Fibroblast of skin of left biceps (primary cell): Measurements from ENCODE around the gene GPRIN3.
"Not testable (repeated sequence)": the region's sequence is repeated elsewhere in the genome, so short reads cannot be mapped to it uniquely, and the experiment has no call there.

Experiments
- DNase-seq, 2 experiments: peaks; one replicate each; pipeline ENCODE4 v3.0.0-alpha.2; 2013; ENCODE audit warnings: low read depth in 2 of 2

Gene GPRIN3

DNA sequence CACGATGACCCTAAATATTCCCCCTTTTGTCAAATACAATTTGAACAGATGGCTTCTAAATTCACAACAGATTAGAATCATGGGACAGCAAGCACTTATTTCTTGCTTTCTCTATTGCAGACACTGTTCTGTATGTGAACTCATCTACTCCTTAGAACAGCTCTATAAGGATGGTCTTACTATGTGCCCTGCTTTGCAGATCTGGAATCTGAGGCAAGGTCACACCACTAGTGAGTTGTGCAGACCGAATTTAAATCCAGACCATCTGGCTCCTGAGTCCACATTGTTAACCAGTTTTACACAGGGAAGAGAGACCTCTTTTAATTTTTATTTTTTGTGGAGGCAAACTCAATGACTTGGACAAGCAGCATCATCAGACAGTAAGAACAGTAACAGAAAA, 50.2 kb downstream of the GPRIN3 start:
- no peak for DNase-seq

DNA sequence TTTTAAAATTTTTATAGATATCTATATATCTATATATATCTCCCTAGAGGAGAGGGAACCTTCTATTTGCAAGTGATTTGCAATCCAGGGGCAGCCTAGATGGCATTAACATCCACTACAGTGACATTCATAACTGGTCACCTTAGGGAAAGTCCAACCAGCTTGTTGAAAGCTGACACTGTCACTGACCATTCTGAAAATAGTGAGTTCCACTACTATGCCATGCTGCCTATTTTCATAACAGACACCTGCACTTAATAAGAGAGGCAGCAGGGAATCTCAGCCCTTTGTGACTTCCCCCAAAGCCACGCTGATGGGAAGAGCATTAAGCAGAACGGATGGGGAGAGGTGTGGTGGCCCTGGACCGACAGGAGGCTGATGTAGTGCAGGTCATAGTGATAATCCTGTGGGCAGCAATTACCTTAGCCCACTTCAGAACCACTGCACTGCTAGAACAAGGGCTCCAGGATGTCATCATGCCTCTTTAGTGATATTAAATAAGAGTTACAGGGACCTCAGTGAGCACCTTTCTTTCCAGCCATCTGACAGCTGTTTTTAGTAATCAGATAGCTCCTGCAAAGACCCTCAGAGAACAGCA, 51.3 kb downstream of the GPRIN3 start:
- no peak for DNase-seq

DNA sequence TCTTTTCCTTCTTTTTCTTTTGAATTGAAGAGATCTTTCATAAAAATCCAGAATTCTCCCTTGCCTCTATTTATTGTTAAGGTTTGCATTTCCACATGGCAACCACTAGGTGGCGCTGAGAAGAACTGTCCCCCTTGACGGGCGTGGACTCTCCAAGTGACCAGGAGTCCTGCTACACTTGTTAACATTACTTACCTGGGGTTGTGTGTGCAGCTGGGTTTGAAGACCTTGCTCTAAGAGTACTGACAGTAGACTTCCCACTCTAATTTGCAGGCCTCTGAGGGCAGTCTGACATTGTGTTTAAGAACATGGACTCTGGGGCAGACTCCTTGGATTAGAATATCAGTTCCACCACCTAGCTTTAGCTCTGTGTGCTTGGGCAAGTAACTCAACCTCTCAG, 52.8 kb downstream of the GPRIN3 start:
- no peak for DNase-seq

DNA sequence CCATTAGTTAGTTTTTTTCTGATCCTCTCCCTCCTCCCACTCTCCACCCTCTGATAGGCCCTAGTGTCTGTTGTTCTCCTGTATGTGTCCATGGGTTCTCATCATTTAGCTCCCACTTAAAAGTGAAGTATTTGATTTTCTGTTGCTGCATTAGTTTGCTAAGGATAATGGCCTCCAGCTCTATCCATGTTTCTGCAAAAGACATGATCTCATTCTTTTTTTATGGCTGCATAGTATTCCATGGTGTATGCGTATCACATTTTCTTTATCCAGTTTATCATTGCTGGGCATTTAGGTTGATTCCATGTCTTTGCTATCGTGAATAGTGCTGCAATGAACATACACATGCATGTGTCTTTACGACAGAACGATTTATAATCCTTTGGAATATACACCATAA, 53.3 kb downstream of the GPRIN3 start:
- DNase-seq = not testable (repeated sequence)

DNA sequence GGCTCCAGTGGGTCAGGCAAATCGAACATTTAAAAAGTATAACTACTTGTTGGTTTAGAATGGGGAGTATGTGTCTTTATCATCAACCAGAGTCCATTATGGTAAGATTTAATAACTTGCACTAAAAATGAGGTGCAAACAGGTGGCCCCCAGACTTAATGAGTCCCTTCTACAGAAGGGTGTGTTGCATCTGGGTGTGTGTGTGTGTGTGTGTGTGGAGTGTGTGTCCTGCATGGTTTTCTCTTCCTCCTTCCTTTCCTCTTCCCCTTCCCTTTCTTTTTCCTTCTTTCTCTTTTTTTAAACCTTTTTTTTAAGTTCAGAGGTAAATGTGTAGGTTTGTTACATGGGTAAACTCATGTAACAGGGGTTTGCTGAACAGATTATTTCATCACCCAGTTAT, 53.7 kb downstream of the GPRIN3 start:
- no peak for DNase-seq

DNA sequence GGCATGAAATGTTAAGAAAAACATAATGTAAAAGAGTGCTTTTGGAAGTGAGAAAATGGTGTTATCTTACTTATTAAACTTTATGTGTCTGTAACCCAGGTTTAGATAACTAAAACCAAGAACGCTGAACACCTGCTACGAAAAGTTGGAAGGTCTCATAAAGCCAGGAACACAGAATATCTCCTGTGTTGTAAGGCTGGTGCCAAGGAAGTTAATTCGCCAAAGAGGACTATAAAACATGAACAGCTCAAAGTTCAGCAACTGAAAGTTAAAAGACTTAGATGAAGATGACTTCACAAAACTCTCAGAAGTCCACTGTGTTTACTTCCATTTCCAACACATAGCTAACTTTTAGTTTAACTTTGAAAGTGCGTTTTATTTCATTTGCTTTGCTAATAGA, 54.3 kb downstream of the GPRIN3 start:
- no peak for DNase-seq

DNA sequence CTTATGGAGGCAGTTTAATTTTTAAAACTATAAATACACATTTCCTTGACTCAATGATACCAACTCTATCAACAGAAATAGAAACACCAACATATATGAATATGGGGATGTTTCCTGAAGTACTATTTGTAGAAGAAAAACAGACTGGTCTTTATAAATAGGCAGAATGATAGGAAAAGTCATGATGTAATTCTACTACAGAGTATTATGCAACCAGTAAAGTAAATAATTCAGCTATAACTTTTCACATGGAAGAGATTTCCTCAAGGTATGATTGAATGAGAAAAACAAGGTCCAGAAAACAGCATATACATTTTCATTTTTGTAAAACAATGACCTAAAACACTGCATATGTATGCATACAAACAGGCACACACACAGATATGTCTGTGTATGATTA, 56.2 kb downstream of the GPRIN3 start:
- DNase-seq = no peak

DNA sequence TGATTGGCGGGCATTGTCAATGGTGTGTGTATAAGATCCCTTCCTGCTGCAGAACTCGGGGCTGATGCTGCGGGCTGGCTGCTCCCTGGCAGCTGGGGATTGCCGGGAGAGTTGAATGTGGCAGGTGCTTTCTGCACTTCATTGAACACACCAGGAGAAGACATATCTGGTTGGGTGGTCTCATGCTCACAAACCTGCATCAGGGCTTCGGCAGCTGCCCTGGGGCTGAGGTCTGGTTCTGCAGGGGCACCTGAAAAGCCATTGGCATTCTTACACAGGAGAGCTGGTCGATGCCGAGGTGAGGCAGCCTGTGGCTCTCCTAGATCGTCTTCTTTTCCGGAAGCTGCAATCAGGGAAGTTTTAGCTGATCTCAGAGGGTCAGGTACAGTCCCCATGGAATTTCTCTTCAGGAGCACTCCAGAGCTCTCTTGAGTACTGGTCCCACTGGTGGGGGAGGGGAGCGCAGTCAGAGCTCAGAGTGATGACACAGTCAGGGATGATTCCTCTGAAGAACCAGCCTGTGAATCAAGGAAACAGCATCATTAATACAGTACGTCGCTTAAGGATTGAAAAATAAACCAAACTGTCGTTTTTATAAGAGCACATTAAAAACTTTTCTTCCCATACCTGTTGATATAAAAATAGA, 57.8 kb downstream of the GPRIN3 start:
- no peak for DNase-seq

DNA sequence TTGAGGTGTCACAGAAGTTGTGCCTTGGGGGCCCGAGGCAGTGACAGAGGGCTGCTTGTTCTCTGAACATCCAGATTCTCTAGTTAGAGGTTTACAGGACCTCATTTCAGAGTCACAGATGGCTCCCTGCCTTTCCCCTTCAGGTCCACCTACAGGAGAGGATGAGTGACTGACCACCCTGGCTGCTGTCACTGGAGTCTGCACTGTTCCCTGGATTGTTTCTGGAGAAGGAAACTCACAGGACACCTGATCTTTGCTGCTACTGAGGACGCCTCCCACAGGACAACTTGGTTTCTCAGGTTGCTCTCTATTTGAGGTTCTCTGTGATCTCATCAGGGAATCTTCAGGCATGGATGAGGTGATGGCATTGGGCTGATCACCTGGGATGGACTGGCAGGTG, 58.3 kb downstream of the GPRIN3 start:
- DNase-seq = no peak

DNA sequence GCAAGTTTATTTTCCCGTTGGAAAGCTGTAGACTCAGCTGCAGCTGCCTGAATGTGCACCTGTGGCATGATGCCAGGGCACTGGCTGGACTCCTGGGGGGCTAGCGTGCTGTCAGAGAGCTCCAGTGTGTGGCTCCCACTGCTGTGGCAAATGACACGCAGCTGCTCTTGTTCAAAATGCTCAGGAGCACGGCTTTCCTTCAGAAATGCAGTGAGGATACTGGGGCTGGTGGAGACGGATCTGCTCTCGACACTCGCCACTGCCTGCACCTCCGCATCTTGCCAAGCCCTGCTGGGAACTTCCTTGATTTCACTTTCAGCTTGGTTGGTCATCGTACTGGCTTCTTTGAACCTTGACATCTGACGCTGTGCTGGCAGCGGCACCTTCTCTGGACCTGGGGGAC, 58.7 kb downstream of the GPRIN3 start:
- DNase-seq = no peak

DNA sequence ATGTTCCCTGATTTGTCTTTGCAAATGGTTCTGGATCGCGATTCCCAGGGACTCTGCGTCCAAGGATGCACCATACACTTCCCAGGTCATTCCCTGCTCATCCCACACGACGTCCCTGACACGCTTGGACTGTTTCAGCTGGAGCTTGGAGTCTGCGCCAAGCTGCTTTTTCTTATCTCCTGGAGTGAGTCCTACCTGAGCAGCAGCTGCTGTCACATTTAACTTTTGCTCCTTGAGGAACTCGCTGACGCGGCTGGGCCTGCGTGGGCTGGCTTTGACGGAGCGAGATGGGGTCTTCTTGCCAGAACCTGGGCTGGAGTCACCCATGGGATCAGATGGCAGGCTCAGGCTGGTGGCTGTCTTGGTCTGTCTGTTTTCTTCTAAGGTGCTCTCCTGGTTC, 59.6 kb downstream of the GPRIN3 start:
- DNase-seq = no peak

DNA sequence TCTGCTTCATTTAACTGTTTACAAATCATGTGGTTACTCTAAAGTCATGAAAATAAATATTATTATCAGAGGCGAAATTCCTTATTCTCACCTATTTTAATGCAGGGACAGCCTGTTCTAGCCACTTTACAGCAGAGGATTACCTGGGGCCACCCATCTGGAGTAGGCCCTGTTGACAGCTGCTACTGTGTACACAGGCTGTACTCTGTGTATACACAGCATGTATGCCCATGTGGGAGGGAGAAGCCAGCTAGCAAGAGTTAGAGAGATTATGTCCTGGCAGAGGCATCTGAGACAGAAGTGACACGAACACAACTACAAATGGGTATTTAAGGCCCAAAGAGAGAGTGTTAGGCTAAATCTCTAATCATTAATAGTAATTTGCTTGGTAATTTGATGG, 62.1 kb downstream of the GPRIN3 start:
- no peak for DNase-seq

DNA sequence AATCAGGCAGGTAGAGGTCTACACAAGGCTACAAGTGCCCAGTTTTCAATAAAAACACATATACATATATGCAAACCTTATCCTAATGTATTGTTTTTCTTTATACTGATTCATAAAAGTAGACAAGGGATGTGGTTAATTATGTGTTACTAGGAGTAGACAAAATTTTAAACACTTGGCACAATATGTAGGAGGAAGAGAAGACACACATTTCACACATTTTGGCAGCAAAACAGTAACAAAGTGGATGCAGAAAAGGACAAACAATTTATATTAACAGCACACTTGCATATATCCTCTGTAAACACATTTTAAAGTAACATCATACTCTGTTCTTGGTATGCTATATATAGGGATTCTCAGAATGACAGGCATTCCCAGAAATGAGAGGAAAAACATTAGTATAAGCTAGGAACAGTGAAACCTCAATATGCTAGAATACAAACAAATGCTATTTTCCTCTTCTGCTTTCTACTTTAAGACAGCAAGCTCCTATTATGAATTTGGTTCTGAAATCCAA, 63.8 kb downstream of the GPRIN3 start:
- DNase-seq = no peak

DNA sequence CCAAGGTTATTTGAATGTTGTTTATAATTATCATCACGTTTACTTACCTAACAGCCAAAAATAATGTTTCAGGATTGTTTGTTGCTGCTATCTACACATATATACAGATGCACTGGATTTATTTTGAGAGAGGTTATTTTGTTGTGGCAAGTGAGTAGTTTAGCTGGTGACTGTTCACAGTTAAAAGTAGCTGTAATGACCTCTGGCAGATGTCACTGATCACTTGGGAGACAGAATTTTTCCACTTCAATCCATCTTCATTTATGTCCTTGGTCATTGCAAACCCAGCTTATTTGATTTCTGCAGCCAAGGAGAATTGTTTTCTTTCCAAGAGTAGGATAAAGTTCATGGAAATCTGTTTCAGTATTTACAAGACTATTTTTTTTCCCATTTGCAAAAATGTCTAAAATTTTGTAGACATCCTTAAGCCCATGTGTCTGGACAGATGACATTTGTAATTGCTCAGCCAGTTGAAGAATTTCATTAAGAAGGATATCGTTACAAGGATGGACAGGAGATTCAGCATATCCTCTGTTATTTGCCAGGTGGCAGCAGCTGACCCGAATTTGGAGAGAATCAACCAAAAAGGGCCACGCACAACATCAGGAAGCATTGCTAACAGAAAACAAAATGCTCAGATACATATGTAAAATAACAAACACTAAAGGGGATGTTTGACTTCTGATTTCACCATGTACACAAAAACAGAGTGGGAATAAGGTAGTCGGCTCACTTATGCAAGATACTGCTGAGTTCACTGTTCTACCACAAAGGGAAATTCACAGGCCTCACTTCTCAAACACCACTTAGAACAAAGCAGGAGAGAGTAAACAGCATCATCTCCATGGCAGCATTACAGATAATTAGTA, 64.5 kb downstream of the GPRIN3 start:
- no peak for DNase-seq

DNA sequence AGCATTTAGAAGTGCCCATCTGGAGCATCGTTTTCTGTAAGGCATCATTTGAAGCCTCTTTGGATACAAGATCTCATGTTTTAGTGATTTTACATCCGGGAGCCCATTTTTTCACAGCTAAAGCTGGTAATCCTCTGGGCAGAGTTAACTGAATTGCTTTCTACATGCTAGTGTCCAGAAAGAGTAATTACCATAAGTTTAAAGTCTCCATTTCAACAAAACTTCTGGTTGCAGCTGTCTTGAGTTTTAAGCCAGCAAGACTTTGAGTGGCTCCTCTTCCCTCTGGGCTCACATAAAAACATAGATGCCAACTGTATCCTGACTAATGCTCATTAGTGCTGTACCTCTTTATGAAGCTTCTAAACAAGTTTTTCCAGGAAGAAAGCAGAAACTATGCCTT, 65.4 kb downstream of the GPRIN3 start:
- no peak for DNase-seq

DNA sequence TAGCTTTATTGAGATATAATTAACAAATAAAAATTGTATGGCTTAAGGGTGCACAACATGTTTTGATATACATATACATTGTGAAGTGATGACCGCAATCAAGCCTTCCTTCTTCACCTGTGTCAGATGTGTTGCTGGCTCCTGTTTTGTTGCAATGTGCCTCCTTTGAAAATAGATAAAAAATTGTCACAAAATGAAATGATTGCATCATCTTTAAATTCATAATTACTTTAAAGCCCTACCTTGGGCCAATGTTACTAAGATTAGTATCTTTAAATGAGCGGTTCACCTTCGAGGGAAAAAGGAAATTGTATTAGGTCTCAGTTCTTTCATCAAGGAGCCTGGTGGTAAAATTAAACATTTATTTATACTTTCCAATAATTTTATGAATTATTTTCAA, 77.3 kb downstream of the GPRIN3 start:
- DNase-seq = no peak

DNA sequence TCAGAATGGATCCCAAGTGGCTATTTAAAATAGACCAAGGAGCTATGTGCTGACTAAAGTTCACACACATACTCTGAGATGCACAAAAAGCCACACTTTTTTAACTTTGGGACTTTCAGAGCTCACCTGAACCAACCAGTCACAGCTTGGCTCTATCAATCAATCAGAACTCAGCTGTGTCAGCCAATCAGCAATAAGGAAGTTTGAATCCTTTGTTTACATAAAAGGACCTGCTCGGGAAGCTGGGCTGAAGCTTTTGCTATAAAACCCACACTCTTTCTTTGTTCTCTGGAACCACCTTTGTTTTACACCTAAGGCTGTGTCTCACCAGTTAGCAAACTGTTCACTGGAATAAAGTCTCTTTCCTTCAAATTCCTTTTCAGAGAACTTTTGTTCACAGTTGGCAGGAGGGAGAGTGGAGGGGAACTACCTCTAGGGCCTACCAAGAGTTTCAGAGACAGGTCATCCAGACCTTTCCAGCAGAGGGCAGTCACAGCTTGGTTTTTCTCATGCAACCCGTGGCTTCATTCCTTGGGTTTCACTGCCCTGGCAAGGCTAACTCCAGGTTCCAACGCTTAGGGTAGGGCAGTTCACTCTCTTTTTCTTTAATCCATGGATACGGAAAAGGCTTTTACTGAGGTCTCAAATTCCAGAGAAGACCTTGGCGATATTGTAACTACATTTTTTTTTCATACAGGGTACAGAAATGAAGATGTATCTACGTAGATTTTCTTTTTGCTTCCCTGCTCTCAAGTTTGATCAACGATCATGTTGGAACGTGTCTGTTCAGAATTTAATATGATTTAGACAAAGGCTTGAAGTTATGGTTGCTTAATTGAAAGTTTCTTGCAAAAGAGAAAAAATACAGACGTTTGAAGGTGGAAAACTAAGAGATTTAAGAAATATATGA, 80.7 kb downstream of the GPRIN3 start:
- peak; percentile 19 to 24 for DNase-seq

DNA sequence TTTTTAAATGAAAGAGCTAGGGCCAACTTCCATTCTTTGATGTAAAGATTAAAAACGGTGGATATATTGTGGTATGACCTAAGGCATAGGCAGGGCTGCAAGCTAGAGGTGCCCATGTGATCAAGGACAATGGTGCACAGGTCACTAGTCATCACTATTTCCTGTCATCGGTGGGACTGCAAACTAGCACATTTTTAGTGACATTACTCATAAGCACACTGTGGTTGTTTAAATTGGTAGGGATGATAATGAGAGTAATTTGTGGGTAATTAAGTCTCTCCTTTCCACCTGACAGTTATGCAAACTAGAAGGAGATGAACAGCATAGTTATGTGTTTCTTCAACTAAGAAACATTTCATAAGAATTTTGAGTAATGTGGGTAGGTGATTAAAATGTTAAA, 85.4 kb downstream of the GPRIN3 start:
- no peak for DNase-seq

DNA sequence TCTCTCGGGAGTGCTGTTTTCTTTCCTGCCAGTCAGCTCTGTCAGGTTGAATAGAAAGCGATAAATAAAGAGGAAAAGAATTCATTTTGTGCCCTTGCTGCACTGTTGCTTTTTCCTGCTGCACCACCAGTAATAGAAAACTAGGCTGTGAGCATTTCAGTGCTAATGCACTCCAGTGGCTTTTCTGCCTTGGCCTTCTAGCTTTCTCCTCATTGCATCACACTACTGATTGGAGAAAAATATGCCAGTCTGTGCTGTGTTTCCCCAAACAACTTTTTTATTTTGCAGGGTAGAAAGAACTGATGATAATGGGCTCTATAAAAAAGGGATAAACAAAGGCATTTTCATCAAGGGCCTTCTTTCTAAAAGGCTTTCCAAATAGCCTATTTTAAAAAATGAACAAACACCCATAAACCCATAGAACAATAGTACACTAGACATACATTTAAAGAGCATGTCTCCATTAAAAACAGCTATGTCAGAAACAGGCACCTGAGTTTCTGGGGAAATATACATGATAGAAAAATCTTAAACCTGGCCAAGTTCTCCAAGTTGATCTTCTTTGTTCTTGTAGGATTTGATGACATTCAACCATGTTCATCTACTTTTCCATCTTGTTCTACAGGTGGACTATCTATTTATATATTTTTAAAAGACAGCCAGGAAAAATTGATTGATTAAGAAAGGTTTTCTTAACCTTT, 86.3 kb downstream of the GPRIN3 start:
- no peak for DNase-seq

DNA sequence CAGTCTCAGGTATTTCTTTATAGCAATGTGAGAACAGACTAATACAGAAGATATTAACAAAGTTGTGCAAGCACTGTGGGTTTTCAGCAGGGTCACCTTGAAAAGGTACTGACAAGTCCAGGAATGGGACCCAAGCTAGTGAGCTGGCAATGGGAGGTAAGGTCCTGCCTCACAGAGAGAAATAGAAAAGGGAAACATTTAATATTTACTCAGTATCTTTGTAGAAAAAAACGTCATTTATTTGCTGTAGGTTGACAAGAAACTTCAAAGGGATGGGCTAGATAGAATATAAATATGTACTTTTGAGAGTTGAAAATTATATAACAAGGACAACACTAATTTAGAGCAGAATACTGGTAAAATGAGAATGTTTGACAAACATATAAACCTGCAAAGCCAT, 89.0 kb downstream of the GPRIN3 start:
- no peak for DNase-seq

DNA sequence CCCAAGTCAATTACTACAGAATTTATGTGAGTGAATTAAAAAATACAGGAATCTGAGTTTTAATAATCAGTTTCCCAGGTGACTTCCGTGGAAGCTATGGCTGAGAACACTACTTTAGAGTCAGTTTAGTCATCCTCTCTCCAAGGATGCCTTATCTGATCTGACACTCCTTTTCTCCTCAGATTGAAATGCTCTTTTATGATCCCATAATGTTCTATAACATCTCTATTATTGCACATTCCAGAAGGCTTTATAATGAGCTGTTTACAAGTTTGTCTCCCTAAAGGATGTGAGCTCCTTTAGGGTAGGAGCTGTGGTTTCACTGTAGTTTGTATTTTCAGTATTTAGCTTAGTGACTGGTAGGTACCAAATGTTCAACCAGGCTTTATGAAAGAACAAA, 90.0 kb downstream of the GPRIN3 start:
- DNase-seq = no peak
